DND-41 (cell line): ENCODE measurements around the gene PIM1.

Experiments used
- ATAC-seq: fragments of 200-7000 bp; cut with Tn5 transposase; 3 replicates; pipeline ENCODE4 v1.9.1; 2021; ENCODE audit warnings: low read depth; ENCODE audit not compliant: insufficient read depth
- DNase-seq: peaks from one replicate; pipeline ENCODE4 v3.0.0-alpha.2; 2020
- H2AFZ ChIP-seq: 2 replicates; pipeline ENCODE4 v1.6.0; 2012; ENCODE audit warnings: low read depth, low read length
- H3K27ac ChIP-seq: 2 replicates; pipeline ENCODE4 v1.5.1; 2012; ENCODE audit warnings: low read length, inconsistent platforms
- H3K27me3 ChIP-seq: fragments of 200-600 bp; sonication (generic); 2 replicates; pipeline ENCODE4 v1.6.0; 2012; ENCODE audit warnings: low read length, mild to moderate bottlenecking, inconsistent platforms; ENCODE audit not compliant: insufficient read depth, poor library complexity
- H3K36me3 ChIP-seq: 2 replicates; pipeline ENCODE4 v1.5.1; 2012; ENCODE audit warnings: low read length, inconsistent platforms; ENCODE audit not compliant: insufficient read depth
- H3K4me1 ChIP-seq: 2 replicates; pipeline ENCODE4 v1.5.1; 2012; ENCODE audit warnings: mild to moderate bottlenecking, low read length; ENCODE audit not compliant: insufficient read depth
- H3K4me2 ChIP-seq: 2 replicates; pipeline ENCODE4 v1.6.0; 2012; ENCODE audit warnings: mild to moderate bottlenecking, moderate library complexity, low read length, inconsistent platforms; ENCODE audit not compliant: insufficient read depth
- H3K4me3 ChIP-seq, 2 experiments: fragments of 200-600 bp in 1 of 2; shearing (Covaris generic) in 1 of 2; 2 replicates each; pipeline ENCODE4 v1.5.1; 2012 to 2016; ENCODE audit warnings: inconsistent platforms in 2 of 2, low read length in 2 of 2, mild to moderate bottlenecking in 2 of 2, low read depth in 1 of 2, moderate library complexity in 1 of 2
- H3K79me2 ChIP-seq: 2 replicates; pipeline ENCODE4 v1.6.0; 2012; ENCODE audit warnings: low read length, inconsistent platforms; ENCODE audit not compliant: insufficient read depth
- H3K9ac ChIP-seq: 2 replicates; pipeline ENCODE4 v1.6.0; 2012; ENCODE audit warnings: low read depth, mild to moderate bottlenecking, inconsistent platforms, low read length, moderate library complexity
- H3K9me3 ChIP-seq: 2 replicates; pipeline ENCODE4 v1.5.1; 2012; ENCODE audit warnings: low read length, moderate library complexity, mild to moderate bottlenecking, inconsistent platforms; ENCODE audit not compliant: insufficient read depth, severe bottlenecking
- H4K20me1 ChIP-seq: 2 replicates; pipeline ENCODE4 v1.6.0; 2012; ENCODE audit warnings: low read length; ENCODE audit not compliant: insufficient read depth
- CTCF ChIP-seq: IDR thresholded peaks from 2 replicates; pipeline ENCODE4 v1.5.1; 2012; ENCODE audit warnings: borderline replicate concordance, low read length, moderate library complexity, mild to moderate bottlenecking; ENCODE audit not compliant: poor library complexity, severe bottlenecking; ENCODE audit errors: extremely low read depth
- EZH2 ChIP-seq: IDR thresholded peaks from 3 replicates; pipeline ENCODE4 v1.6.1; 2012; ENCODE audit warnings: borderline replicate concordance, low read depth, mild to moderate bottlenecking, moderate library complexity, low read length, inconsistent platforms; ENCODE audit not compliant: severe bottlenecking

The PIM1 gene

GRCh38 chr6:37150314-37150713, 19.6 kb upstream of the PIM1 start:
- Histone ChIP-seq H3K9me3 (no peaks in the 10 kb centered on the region), H3K27me3 (no peaks in the 10 kb centered on the region), H3K9ac (no peak overlapping the region), H3K4me2 (no peak overlapping the region), H3K4me1 (no peaks in the 10 kb centered on the region), H4K20me1 (no peaks in the 10 kb centered on the region), H3K27ac (no peak overlapping the region), H3K36me3 (no peaks in the 10 kb centered on the region), H3K79me2 (no peaks in the 10 kb centered on the region), H2AFZ (no peak overlapping the region), H3K4me3 (no peak overlapping the region)
- ATAC-seq (no peak), DNase-seq (no peak)
- TF ChIP-seq CTCF (no peak), EZH2 (no peak)

GRCh38 chr6:37155394-37156312, 14.3 kb upstream of the PIM1 start:
- no peak overlapping the region for H3K9ac ChIP-seq
- H3K4me2 ChIP-seq = no peak overlapping the region
- TF ChIP-seq CTCF (no peak), EZH2 (no peak)
- H3K4me3 ChIP-seq = no peak overlapping the region
- no peaks in the 10 kb centered on the region for H3K9me3 ChIP-seq
- no peak for DNase-seq
- no peaks in the 10 kb centered on the region for H3K79me2 ChIP-seq
- H3K27ac ChIP-seq = no peak overlapping the region
- no peaks in the 10 kb centered on the region for H4K20me1 ChIP-seq
- no peak for ATAC-seq
- no peak overlapping the region for H2AFZ ChIP-seq
- no peaks in the 10 kb centered on the region for H3K4me1 ChIP-seq
- no peaks in the 10 kb centered on the region for H3K27me3 ChIP-seq
- H3K36me3 ChIP-seq = no peaks in the 10 kb centered on the region

GRCh38 chr6:37158508-37158907, 11.4 kb upstream of the PIM1 start:
- Histone ChIP-seq H3K4me3 (no peak overlapping the region), H3K27ac (no peak overlapping the region), H3K9me3 (no peaks in the 10 kb centered on the region), H3K9ac (no peak overlapping the region), H3K36me3 (no peaks in the 10 kb centered on the region), H4K20me1 (no peaks in the 10 kb centered on the region), H3K4me1 (no peaks in the 10 kb centered on the region), H3K79me2 (no peaks in the 10 kb centered on the region), H3K4me2 (no peak overlapping the region), H3K27me3 (no peaks in the 10 kb centered on the region), H2AFZ (no peak overlapping the region)
- TF ChIP-seq EZH2 (no peak), CTCF (no peak)
- DNase-seq (no peak), ATAC-seq (no peak)
